ENCODE measurements around the gene INPP5K.

INPP5K gene

DNA sequence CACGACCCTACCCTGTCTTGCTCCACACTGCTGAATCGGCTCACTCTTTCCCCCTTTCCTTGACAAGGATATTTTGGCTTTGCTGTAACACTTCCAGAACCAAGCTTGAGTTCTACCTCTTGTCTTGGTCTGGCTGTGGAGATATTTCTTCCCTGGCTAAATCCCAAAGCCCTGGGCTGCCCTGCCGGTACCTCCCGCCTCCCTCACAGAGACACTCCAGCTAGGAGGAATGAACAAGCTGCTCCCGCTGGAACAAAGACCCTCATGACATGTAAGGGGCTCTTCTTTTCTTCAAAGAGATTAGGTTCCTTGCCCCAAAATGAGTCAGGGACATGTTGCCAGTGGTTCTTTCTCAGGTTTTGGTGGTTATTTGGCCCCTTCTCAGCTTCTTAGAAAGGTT is 10.8 kb downstream of the INPP5K start:
- DNase-seq (ENCODE audit: low spot score) = no peak

DNA sequence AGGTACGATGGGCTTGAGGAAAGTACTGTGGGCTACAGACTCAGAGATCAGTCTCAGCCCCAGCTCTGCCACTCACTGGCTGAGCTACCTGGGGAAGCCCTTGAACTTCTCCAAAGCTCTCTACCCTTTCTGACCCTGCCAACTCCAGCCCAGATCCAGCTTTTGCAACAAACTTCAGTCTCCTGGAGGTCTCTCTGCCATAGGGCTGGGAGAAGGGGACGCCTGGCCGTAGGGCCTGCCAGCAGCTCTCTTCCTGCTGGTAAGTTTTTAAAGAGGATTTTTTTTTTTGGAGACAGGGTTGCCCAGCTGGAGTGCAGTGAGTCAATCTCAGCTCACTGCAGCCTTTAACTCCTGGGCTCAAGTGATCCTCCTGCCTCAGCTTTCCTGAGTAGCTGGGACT is 11.5 kb downstream of the INPP5K start:
- no peak for DNase-seq (ENCODE audit: low spot score)

DNA sequence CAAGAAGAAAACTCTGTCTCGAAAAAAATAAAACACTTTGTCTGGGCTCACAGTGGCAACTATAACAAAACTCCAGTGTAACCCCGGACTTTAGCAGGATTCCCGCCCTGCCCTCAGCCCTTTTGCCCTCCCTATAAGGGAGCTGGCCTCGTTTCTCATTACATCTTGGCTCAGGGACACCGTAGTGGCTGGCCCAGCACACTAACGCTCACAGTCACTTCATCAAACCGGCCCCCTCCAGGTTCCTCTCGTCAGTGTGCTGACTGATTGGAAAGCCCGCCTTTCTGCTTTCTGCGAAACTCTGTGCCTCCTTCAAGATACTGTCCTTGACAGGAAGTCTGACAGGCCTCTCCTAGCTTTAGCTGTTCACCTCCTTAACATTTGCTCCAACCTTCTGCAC is 12.7 kb downstream of the INPP5K start:
- no peak for DNase-seq (ENCODE audit: low spot score)

DNA sequence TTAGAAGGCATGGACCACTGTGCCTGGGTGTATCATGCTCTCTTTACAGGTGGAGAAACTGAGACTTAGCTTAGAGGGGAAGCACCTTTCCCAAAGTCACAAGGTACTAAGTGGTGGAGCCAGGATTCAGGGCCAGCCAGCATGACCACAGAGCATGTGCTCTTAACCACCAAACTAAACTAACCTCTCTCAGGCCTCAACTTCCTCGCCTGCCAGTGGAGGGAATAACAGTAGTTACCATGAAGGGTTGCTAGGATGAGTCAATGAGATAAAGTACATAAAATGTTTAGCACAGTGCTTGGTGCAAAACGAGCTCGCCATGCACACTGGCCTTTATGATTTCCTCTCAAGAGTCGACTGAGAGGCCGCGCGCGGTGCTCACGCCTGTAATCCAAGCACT is 17.5 kb downstream of the INPP5K start:
- DNase-seq (ENCODE audit: low spot score) = peak; percentile 72

DNA sequence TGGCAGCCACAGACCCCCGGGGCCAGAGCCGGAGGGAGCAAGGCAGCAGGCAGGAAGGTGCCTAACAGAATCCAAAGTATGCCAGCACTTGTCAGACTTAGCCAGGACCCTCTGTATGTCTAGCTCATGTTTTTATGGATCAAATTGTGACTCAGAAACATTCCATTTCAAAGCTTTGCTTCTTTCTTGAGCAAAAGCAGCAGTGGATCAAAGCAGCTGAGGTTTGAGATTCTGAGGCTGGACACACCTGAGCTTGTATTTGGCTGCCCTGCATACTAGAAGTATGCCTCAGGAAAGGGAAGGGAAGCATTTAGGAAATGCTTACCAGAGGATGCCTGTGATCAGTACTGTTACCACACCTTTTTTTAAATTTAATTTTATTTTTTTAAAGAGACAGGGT is 18.2 kb downstream of the INPP5K start:
- DNase-seq (ENCODE audit: low spot score) = no peak

DNA sequence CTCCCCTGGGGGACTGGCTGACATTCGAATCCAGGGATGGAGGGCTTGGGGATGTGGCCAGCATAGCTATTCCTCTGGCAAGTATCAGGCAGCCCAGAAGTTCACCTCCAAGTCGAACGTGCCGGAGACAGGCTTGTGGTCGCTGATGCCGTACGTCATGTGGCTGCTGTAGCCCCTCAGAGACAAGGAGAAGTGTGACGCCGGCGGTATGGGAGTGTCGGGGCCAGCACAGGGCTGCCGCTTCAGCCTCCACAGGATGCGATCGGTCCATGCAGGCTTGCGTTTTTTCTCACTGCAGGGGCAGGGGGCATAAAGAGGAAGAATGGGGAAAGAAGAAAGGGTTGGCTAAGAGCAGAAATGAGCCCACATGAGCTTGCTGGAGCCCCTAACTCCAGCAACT is 18.6 kb downstream of the INPP5K start:
- DNase-seq (ENCODE audit: low spot score) = no peak

DNA sequence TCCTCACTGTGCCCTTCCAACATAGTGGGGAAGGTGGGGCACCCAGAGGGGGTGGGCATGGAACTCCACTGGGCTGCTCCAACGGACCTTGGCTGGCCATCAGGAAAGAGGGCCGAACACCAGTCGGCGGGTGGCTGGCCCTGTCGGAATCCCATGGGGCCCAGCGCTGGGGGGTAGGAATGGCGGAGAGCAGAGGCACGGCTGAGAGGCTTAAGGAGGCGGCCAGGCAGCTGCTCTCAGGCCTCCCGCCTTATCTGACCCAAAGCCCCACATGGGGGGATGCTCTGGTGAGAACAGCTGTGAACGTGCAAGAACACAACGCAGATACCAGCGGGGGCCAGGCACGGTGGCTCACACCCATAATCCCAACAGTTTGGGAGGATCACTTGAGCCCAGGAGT is 19.5 kb downstream of the INPP5K start:
- DNase-seq (ENCODE audit: low spot score) = no peak

DNA sequence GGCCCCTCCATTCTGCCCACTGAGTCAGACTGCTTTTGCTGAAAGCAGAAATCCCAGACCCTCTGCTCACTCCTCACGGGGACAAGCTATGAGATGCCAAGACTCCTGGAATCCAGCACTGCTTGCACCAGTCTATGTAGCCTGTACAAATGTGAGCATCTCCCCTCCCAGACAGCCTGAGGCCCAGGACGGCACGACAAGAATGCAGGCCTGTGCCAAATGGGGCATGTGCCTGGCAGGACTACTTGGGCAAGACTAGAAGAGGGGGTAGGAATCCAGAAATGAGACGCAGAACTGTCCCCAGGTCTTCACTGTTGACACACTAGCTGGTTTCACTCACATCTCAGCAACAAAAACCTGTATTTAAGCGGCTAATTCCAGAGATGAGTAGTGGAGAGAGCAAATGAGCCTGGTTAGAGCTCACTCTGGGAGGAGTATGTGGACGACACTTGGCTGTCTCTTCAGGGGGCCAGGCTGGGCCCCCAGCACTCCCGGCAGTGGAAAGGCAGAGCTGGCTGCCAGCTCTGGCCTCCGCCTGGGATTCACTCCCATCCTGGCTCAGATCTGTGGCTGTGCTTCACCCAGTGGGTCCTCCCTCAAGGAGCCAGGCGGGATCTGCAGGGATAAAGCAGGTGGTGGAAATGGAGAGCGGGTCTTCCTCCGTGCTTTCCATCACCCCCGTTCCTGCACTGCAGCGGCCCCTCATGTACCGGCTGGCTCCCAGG is 21.0 kb downstream of the INPP5K start:
- DNase-seq (ENCODE audit: low spot score) = peak; percentile 58

DNA sequence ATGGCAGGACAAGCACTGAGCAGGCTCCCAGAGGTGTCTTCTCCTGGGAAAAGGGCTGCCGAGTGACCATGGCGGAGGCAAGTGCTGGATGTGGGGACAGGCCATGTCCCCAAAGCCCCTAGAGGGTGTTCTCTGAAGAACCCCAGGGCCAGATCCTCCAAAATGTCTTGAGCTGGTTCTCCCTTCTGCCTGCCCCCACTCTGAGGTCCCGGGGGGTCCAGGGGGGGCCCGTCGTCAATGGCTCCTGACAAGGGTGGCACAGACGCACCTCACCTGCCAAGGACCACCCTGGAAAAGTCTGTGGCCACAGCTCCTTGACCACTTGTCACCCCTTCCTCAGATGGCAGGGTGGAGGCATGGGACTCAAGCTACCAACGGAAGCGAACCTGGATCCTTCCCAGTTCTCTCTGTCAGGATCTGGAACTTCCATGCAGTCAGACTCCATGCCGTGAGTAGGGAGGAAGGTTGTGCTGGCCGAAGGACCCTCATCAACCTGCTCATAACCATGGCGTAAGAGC is 21.6 kb downstream of the INPP5K start:
- DNase-seq (ENCODE audit: low spot score) = no peak

DNA sequence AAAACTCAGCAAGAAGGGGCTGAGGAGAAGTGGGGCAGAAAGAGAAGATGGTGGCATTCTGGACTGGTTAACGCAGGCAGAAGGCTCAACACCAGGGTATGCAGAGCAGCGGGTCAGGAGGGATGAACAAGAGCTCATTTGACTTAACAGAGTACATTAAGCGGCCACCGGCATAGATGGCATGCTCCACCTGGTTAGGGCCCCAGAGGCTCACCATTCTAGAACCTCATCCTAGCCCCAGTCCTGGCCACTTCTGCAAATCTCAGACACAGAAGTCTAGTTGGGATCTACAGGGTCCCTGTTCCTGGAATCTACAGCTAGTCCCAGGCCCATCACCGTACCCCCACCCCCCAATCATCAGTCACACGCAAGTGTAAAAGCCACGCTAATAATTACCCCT is 22.2 kb downstream of the INPP5K start:
- DNase-seq (ENCODE audit: low spot score) = no peak

DNA sequence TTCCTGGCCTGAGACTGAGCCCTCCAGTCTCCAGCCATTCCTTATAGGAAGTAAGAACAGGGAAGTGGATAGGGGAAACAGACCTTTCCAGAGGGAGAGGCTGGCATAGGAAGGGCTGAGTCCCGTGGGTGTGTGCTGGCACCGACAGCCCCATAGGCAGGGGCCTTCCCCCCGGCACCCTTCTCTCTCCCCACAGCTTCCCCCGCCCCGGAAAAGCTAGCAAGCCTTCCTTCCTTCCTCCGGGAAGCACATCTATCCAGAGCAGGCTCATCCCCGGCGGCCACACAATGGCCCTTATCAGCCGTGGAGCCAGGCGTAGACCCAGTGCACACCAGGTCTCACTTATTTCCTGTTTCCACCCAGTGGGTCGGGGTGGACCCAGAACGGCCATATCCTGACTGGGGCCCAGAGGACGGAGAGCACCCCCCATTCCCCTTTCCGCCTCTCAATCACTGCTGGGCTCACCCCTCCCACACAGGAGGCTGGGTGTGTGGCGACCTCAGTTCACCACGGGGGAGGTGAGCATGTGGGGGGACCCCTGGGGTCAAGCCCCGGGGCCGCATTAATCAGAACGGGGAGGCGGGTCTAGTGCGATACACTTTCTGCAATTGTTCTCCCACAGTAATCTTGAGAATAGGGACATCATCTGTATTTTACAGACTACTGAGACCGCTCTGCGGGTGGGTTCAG is 23.0 kb downstream of the INPP5K start:
- no peak for DNase-seq (ENCODE audit: low spot score)

DNA sequence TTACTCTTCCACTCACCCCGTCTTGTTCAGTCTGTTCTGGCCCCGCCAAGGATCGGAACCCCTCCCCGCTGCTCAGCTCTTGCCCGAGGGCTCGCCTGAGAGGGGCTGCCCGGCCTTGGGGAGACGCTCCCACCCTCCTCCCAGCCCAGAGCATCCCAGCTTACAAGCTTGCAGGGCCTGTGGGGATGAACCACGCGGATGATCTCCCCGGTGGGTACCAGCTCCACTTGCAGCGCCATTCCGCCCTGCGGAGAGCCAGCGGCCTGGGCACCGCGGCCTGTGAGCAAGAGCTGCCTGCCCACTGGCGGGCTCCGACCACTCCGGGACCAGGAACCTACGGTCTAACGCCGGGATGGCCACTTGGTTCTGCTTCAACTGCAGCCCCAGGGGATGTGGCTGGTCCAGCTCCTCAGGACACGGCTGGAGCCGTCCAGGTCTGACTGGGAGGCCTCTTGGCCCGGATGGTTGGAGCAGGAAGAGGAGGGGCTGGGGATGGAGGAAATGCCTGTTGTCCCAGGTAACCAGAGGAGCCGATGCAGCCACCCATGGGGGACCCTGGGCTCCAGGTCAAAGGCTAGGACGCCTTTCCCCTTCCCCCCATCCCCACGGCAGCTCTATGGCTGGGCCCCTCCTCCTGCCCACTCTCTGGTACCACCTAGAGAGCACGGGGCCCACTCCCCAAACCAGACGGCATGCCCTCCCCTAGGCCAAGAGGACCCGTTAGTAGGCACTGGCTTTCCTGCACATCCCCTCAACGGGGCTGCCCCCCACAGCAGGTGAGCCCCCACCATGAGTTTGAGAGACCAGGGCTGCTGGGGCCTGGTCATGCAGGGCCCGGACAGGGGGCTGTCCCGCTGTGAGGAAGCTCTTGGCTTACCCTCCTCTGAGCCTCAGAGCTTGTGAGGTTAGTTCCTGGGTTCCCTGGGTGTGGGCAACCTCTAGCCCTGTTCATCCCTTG is 23.9 kb downstream of the INPP5K start, which contains the start of gene MYO1C:
MYO1C (minus strand) TSS at position 438 of the 958 bp plus-strand sequence; CDS start at position 239, 199 bp downstream.
- no peak for DNase-seq (ENCODE audit: low spot score)

DNA sequence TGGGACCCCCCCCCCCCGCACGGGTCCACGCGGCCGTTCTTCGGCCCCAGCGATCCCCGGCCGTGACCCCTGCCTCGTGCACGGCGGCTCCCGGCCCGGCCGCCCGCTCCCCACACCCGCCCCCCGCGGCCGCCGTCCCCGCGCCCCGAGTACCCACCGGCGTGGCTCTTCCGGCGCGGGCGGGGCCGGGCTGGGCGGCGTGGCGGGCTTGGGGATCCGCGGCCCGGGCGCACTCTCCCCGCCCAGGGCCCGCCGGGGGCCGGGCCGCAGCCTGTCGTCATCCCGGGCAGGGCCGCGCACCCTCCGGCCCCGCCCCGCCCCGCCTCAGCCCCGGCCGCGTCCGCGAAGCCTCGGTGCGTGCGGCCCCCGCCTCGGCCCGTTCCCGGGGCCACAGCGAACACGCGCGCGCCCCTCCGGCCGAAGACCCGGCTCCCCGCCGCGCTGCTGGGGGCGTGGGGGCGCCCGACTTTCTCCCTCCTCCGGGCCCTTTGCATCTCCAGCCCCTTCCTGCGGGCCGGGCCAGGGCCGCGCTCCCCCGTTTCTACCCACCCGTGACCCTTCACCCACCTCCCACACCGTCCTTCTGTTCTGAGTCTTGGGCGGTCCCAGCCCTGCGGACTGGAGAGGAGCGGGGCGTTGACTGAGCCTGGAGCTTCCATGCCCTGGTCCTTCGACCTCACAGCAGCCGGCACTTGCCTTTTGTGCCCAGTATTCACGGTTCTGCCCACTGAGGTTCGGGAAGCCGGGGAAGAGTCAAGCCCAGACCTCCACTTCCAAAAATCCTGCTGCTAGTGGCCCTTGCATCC is 24.8 kb downstream of the INPP5K start:
- peak; percentile 95 for DNase-seq (ENCODE audit: low spot score)

DNA sequence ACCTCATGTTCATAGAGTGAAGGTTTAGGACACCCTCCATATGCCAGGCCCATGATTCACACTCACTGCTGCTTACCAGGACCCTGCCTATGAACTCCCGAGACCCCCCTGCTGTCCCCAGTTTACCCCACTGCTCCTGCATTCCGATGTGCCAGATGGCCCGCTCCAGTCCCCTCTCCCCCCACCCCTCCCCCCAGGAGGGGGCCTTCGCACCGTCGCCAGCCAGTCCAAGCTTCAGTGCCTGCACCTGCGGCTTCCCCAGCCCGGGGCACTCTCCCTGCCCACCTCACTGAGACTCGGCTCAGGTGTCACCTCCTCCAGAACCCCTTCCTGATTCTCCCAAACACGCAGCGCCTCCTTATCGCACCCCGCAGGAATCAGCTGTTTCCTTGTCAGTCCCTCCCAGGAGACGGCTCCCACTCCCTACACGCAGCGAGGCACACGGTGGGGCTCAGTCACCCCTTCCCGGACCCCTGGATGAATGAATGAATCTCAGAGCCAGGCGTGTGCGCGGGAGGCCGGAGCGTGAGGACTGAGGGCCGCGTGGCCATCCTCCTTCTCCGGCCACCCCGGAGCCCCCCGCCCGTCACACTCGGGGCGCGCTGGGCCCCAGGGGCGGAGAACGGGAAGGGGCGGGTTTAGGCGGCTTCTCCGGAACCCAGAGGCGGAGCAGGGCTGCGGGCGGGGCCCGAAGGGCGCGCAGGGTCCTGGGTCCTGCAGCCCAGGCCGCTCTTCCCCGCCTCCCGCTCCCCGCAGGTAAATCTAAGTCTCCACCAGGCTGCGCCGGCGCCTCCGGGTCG is 25.6 kb downstream of the INPP5K start:
- peak; percentile 81 for DNase-seq (ENCODE audit: low spot score)

DNA sequence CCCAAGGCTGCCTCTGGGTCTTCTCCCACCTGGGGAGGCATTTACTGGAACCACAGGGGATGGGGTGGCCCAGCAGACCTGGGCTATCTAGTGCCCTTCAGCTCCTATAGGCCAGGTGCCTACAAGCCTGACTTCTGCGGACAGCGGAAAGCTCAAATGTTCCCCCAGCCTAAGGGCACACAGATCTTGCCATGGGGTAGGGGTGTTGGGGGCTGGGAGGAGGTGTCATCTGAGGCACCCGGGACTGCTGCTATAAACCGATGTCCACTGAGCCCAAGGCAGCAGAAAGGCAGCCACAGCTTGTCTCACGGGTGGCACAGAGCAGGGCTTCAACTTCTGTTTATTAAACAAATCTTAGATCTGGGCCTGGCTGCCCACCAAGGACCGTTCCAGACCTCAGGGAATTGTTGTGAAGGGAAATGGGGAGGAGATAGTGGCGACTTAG is 27.6 kb downstream of the INPP5K start:
- no peak for DNase-seq (ENCODE audit: low spot score)

DNA sequence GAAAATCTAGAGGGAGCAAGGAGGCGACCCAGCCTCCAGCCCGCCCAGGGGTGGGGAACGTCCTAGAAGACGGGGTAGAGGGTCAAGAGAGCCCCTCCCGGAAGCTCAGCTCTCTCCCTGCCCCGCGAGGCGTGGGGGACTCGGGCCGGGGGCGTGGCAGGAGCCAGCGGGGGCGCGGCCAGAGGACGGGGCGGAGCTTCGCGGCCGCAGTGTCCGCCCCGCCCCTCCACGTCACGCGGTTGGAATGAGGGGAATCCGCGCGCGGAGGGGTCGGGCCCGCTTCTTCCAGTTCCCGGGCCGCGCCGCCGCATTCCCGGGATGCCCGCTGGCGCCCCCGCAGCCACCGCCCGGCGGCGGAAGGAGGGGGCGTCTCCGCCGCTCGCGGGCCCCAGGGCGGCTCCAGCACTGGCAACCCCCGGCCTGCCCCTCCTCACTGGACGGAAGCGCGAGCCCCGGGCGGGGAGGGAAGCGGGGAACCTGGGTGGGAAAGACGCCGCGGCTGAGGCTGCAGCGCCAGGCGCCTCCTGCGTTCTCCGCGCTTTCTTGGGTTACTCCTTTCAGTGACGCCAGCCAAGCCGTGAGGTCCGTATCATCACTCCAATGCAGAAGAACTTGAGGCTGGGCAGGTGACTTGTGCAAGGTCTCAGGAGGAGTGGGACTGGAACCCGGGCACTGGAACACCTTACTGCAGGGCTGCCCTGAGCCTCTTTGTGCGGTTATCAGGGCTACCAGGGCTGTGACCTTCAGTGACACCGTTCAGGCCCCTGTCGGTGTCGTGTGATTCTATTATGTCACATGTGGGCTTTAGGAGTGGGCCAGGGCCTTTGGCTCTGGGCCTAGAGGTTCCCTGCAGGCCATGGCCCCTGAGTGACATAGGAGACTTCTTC is 28.2 kb downstream of the INPP5K start:
- peak; percentile 97 for DNase-seq (ENCODE audit: low spot score)

DNA sequence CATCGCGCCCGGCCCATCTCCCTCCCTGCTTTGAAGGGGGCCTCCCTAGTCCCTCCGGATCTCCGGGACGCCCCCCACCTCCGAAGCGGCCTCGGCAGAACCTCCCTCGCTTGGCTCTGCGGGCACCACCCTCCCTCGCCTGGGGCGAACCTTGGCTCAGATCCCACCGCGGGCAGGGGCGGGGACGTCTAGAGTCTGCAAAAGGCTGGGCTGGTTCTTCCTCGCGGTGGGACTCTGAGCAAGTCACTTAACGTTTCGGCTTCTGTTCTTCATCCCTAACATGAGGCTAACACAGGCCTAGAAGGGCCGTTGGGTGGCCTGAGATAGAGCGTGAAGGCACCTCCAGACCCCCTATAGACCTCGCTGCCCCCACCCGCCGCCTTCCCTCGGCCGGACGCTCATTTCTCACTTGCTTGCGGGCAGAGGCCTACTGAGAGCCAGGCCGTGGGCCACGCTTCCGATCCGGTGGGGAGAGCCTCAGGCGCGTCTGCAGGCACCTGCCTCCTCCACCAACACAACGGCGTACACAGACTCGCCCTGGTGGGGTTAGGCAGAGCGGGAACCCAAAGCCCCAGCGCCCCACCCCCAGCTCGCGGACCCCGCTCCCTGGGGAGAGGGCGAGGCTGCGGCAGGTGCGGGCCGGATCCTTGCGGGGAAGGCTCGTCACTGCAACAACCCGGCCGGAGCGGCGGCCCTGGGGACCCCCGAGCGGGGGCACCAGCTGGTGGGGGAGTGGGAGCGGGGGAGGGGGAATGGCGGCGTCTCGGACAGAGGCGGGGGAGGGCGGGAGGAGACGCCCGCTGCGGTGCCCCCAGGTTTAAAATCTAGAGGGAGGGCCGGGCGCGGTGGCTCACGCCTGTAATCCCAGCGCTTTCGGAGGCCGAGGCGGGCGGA is 29.4 kb downstream of the INPP5K start:
- peak; percentile 59 for DNase-seq (ENCODE audit: low spot score)
